HG02943 (cell line): ENCODE data around the gene HTR3E.
"Not testable (repeated sequence)": the region's sequence is repeated elsewhere in the genome, so short reads cannot be mapped to it uniquely, and the experiment has no call there.

Source experiments
- ATAC-seq: cut with Tn5 transposase; IDR thresholded peaks from one replicate; pipeline ENCODE4 v1.9.1; 2021; ENCODE audit warnings: mild to moderate bottlenecking, low read depth, moderate library complexity; ENCODE audit not compliant: unreplicated experiment

HTR3E gene

GRCh38 chr3:184099806-184100686, 3.2 kb downstream of the HTR3E start:
- no peak for ATAC-seq

GRCh38 chr3:184110316-184110725, 13.5 kb downstream of the HTR3E start:
- ATAC-seq, result no peak

- no peak for ATAC-seq
These were observed 19.2 kb downstream of the HTR3E start for GRCh38 chr3:184116017-184116416.

- ATAC-seq, result no peak
These were observed 20.8 kb downstream of the HTR3E start for GRCh38 chr3:184117636-184118035.

DNA sequence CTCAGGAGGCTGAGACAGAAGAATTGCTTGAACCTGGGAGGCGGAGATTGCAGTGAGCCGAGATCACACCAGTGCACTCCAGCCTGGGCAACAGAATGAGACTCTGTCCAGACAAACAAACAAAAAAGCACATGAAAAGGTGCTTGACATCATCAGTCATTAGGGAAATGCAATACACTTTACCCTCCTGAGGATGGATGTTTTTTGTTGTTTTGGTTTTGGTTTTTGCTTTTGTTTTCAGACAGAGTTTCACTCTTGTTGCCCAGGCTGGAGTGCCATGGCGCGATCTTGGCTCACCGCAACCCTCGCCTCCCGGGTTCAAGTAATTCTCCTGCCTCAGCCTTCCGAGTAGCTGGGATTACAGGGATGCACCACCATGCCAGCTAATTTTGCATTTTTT, 24.2 kb downstream of the HTR3E start:
- ATAC-seq, result not testable (repeated sequence)

DNA sequence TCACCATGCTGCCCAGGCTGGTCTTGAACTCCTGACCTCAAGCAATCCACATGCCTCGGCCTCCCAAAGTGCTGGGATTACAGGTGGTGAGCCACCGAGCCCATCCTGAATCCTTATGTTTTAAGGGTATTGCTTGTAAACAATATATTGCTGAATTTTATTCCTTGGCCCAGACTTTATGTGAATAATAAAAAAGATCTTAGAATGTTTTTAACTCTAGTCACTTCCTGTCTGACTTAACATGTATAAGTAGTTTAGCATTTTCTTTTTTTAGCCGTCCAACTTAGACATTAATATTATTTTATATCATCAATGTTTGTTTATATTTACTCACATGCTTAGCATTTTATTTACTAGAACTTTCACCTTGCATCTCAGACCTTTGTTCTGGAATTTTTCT, 29.1 kb downstream of the HTR3E start:
- no peak for ATAC-seq

DNA sequence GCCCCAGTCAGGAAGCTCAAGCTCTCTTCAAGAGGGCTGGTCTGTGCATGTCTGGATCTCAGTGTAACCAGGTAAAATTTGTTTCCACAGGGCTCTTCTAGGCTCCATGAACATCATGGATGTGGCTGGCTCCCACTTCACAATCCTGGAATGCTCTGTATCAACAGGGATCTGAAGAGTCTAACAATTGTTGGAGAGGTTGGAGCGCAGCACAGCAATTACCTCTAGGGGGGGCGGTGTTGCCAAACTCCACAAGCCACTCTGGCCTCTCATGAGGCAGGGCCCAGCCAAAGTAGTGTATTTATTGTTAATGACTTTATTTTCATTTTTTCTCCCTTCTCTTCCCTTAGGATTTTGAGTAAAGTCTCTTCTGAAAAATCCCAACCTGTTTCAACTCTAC, 32.1 kb downstream of the HTR3E start:
- ATAC-seq, result no peak

DNA sequence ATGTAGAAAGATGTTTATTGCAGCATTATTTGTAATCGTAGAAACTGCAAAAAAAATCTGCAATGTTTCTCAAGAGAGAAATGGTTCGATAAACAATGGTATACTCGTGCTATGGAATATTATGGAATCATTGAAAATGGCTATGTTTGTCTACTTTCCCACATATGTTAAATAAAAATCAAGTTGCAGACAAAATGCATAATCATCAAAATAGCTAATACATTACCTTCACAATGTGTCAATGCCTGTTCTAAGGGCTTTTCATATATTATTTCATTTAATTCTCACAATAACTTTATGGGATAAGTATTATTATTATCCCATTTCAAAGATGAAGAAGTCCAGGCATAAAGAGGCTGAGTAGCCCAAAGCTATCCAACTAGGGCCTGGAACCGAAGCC, 36.1 kb downstream of the HTR3E start:
- ATAC-seq, result no peak

- ATAC-seq, result no peak
These were observed 37.2 kb downstream of the HTR3E start for GRCh38 chr3:184133840-184134745.

DNA sequence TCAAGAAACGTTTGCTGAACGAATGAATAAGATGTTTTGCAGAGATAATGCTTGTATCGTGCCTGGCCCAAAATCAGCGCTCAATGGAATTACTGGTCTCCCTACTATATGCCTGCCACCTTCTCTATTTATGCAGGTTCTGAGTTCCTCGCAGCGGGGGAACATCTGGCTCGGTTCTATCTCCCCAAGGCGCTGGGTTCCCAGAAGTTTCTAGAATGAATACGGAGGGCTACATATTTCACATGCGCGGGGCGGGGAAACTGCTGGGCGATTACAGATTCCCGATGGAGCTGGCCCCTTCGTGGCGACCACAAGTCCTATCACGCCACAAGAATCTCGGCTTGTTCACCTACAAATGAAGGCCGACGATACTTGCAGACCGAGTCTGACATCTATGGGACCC, 37.9 kb downstream of the HTR3E start:
- peak; percentile 12 for ATAC-seq

- ATAC-seq, result peak; percentile 88
These were observed 38.5 kb downstream of the HTR3E start, which contains the start of gene EIF2B5 for GRCh38 chr3:184135149-184135910. TSS of gene EIF2B5 (plus strand) at chr3:184135358. CDS start at chr3:184135386, 28 bp downstream.

GRCh38 chr3:184135911-184136260, 39.0 kb downstream of the HTR3E start:
- no peak for ATAC-seq

- no peak for ATAC-seq
These were observed 43.6 kb downstream of the HTR3E start for GRCh38 chr3:184140436-184140835.

GRCh38 chr3:184142199-184142598, 45.3 kb downstream of the HTR3E start:
- ATAC-seq, result no peak

DNA sequence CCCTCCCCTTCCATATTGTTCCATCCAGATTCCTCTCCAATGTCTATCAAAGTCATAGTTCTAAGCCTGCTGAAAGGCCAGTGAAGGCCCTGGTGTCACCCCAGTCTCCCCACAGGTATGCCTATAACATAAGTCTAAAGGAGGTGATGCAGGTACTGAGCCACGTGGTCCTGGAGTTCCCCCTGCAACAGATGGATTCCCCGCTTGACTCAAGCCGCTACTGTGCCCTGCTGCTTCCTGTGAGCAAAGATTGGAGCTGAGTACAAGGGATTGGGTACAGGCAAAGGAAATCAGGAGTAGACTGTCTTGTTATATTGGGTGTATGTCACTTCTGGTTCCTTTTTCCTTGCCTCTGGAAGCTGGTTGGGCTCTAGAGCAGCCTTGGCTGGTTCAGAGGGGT, 46.5 kb downstream of the HTR3E start:
- ATAC-seq, result no peak

DNA sequence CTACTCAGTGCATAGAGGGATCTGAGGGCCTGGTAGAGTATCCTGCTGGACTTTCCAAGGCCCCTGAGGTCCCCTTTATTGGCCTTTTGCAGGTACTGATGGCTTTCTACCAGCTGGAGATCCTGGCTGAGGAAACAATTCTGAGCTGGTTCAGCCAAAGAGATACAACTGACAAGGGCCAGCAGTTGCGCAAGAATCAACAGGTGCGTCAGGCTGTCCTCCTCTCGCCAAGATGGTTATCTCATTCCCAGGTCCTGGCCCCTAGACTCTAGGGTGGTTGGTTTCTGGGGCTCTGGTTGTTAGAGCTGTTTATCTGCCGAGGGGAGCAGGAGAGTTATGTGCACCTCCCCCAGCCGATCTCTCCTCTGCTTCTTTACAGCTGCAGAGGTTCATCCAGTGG, 47.6 kb downstream of the HTR3E start:
- no peak for ATAC-seq

- ATAC-seq, result no peak
These were observed 48.3 kb downstream of the HTR3E start for GRCh38 chr3:184145111-184145524.

DNA sequence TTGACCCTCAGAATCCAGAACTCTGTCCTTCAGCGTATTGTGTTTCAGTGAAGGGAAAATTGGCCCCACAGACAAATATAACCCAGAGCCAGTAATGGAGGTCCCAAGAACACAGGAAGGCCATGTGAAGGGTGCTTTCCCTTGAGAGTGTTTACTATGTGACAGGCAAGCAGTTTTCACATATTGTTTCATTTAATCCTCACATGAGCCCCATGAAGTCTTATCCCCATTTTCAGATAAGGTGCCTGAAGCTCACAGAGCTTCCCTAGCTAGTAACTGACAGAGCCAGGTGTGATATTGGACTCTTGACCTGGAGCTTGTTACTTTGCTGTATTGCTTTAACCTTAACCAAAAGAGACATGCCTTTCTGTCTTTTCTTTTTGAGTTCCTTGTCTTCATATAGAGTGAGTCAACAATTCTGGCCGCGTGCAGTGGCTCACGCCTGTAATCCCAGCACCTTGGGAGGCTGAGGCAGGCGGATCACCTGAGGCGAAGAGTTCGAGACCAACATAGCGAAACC, 48.9 kb downstream of the HTR3E start:
- ATAC-seq, result no peak

- no peak for ATAC-seq
These were observed 51.2 kb downstream of the HTR3E start for GRCh38 chr3:184148076-184148475.

DNA sequence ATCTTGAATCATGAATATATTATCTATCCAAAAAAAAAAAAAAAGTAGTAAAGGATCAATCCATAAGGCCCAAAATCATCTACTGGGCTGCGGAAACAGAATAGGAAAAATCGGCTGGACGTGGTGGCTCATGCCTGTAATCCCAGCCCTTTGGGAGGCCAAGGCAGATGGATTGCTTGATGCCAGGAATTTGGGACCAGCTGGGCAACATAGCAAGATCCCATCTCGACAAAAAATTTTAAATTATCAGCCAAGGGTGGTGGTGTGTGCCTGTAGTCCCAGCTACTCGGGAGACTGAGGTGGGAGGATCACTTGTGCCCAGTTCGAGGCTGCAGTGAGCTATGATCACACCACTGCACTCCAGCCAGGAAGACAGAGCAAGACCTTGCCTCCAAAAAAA, 52.3 kb downstream of the HTR3E start:
- no peak for ATAC-seq
